Smooth muscle cell (in vitro differentiated cells): ENCODE measurements around the gene SORCS3. TPM values are rescaled to one million over a fixed set of nuclear protein-coding genes. Genes with fewer than 3 reads are reported as not detected.

Experiments used
- DNase-seq: peaks from one replicate; lab custom pipeline; 2025; ENCODE audit not compliant: unreplicated experiment; lab: John Stamatoyannopoulos, UW
- H2AFZ ChIP-seq: fragments of 200-600 bp; sonication (generic); 2 replicates; pipeline ENCODE4 v1.6.0; 2016; ENCODE audit warnings: antibody characterized with exemption, low read depth, mild to moderate bottlenecking
- H3F3A ChIP-seq: fragments of 200-600 bp; sonication (generic); 2 replicates; pipeline ENCODE4 v1.6.0; 2017; ENCODE audit warnings: antibody characterized with exemption, low read depth
- H3K27ac ChIP-seq: fragments of 200-600 bp; sonication (generic); 2 replicates; pipeline ENCODE4 v1.5.1; 2016; ENCODE audit warnings: low read depth, mild to moderate bottlenecking
- H3K27me3 ChIP-seq: fragments of 200-600 bp; sonication (generic); 2 replicates; pipeline ENCODE4 v1.6.1; 2016; ENCODE audit warnings: low read depth, mild to moderate bottlenecking
- H3K36me3 ChIP-seq: fragments of 200-600 bp; sonication (generic); 2 replicates; pipeline ENCODE4 v1.5.1; 2016; ENCODE audit warnings: low read depth
- H3K4me1 ChIP-seq: fragments of 200-600 bp; sonication (generic); 2 replicates; pipeline ENCODE4 v1.5.1; 2016; ENCODE audit warnings: low read depth
- H3K4me2 ChIP-seq: fragments of 200-600 bp; sonication (generic); 2 replicates; pipeline ENCODE4 v1.6.0; 2016; ENCODE audit warnings: mild to moderate bottlenecking
- H3K4me3 ChIP-seq: fragments of 200-600 bp; sonication (generic); 2 replicates; pipeline ENCODE4 v1.5.1; 2016; ENCODE audit warnings: mild to moderate bottlenecking
- H3K79me2 ChIP-seq: fragments of 200-600 bp; sonication (generic); 2 replicates; pipeline ENCODE4 v1.6.0; 2016; ENCODE audit warnings: low read depth, mild to moderate bottlenecking
- H3K9ac ChIP-seq: fragments of 200-600 bp; sonication (generic); 2 replicates; pipeline ENCODE4 v1.6.0; 2016; ENCODE audit warnings: low read depth
- H3K9me3 ChIP-seq: fragments of 200-600 bp; sonication (generic); replicated peaks from 2 replicates; pipeline ENCODE4 v1.5.1; 2016; ENCODE audit warnings: low read depth
- H4K20me1 ChIP-seq: fragments of 200-600 bp; sonication (generic); 2 replicates; pipeline ENCODE4 v1.6.0; 2016; ENCODE audit warnings: low read depth
- CTCF ChIP-seq: fragments of 200-600 bp; sonication (generic); IDR thresholded peaks from 2 replicates; pipeline ENCODE4 v1.5.1; 2017; ENCODE audit warnings: borderline replicate concordance, mild to moderate bottlenecking, antibody characterized with exemption; ENCODE audit not compliant: insufficient read depth, poor library complexity, severe bottlenecking
- WGBS: methylation state at CpG from one replicate; pipeline ENCODE4 v1.1.7; 2016; ENCODE audit warnings: low lambda C conversion rate; 5-methylcytosine and 5-hydroxymethylcytosine counted together
- polyA plus RNA-seq: library from polyadenylated mRNA; unstranded; fragments of >200 nt; fragmentation: Nextera tagmentation; extraction: Ambion mirVana; gene quantifications from 2 replicates; pipeline ENCODE4 v1.2.1, GENCODE V29; 2016
- total RNA-seq: library from RNA; depleted of rRNA; stranded (reverse); fragments of >200 nt; gene quantifications from 2 replicates; pipeline ENCODE4 v1.2.3, GENCODE V29; 2014

SORCS3 gene
- total and polyA plus RNA-seq, 2 experiments from 2014 or later = not detected

GRCh38 chr10:104923501-104923900, 282.4 kb downstream of the SORCS3 start:
- no peak overlapping the region for H3K4me2 ChIP-seq
- no peak overlapping the region for H3K27ac ChIP-seq
- WGBS = 89% methylated on average over 3 of the region's 3 CpGs
- H3K79me2 ChIP-seq = no peaks in the 10 kb centered on the region
- H3K4me3 ChIP-seq = no peak overlapping the region
- no peaks in the 10 kb centered on the region for H3K9me3 ChIP-seq
- no peak for DNase-seq
- peaks cover 24% of the 10 kb centered on the region for H3K27me3 ChIP-seq
- H3K4me1 ChIP-seq = no peaks in the 10 kb centered on the region
- TF ChIP-seq CTCF = no peak
- no peak overlapping the region for H3K9ac ChIP-seq
- no peak overlapping the region for H2AFZ ChIP-seq
- no peaks in the 10 kb centered on the region for H3K36me3 ChIP-seq
- H3F3A ChIP-seq = no peaks in the 10 kb centered on the region
- no peaks in the 10 kb centered on the region for H4K20me1 ChIP-seq

GRCh38 chr10:104924101-104924795, 283.2 kb downstream of the SORCS3 start:
- no peak for DNase-seq
- Histone ChIP-seq H3K36me3 (no peaks in the 10 kb centered on the region), H3K79me2 (no peaks in the 10 kb centered on the region), H3F3A (no peaks in the 10 kb centered on the region), H2AFZ (no peak overlapping the region), H3K27me3 (peaks cover 24% of the 10 kb centered on the region), H3K9me3 (no peaks in the 10 kb centered on the region), H3K4me3 (no peak overlapping the region), H3K4me1 (no peaks in the 10 kb centered on the region), H4K20me1 (no peaks in the 10 kb centered on the region), H3K27ac (no peak overlapping the region), H3K4me2 (no peak overlapping the region), H3K9ac (no peak overlapping the region)
- WGBS = 76% methylated on average over 6 of the region's 6 CpGs
- TF ChIP-seq CTCF = no peak

- H3K4me3 ChIP-seq = no peak overlapping the region
- no peaks in the 10 kb centered on the region for H3F3A ChIP-seq
- no peak overlapping the region for H2AFZ ChIP-seq
- no peak overlapping the region for H3K4me2 ChIP-seq
- H3K9me3 ChIP-seq = no peaks in the 10 kb centered on the region
- no peaks in the 10 kb centered on the region for H3K79me2 ChIP-seq
- no peak overlapping the region for H3K9ac ChIP-seq
- peak; percentile 84 for TF ChIP-seq CTCF
- no peaks in the 10 kb centered on the region for H4K20me1 ChIP-seq
- H3K27me3 ChIP-seq = peaks cover 24% of the 10 kb centered on the region
- H3K27ac ChIP-seq = no peak overlapping the region
- DNase-seq = no peak
- no peaks in the 10 kb centered on the region for H3K36me3 ChIP-seq
- 17% methylated on average over 3 of the region's 3 CpGs for WGBS
- no peaks in the 10 kb centered on the region for H3K4me1 ChIP-seq
Measured at GRCh38 chr10:104925232-104925851, 284.3 kb downstream of the SORCS3 start.

- Histone ChIP-seq H3K9me3 (no peaks in the 10 kb centered on the region), H3K79me2 (no peaks in the 10 kb centered on the region), H3K4me1 (no peaks in the 10 kb centered on the region), H3K4me2 (no peak overlapping the region), H3K27me3 (peaks cover 21% of the 10 kb centered on the region), H3K27ac (no peak overlapping the region), H3F3A (no peaks in the 10 kb centered on the region), H3K9ac (no peak overlapping the region), H3K4me3 (no peak overlapping the region), H3K36me3 (no peaks in the 10 kb centered on the region), H4K20me1 (no peaks in the 10 kb centered on the region), H2AFZ (no peak overlapping the region)
- WGBS = 82% methylated on average over 2 of the region's 2 CpGs
- no peak for DNase-seq
- no peak for TF ChIP-seq CTCF
Measured at GRCh38 chr10:104928734-104929133, 287.6 kb downstream of the SORCS3 start.
